IMR-90 (cell line): ENCODE results near the gene FRY.

Source experiments
- BHLHE40 ChIP-seq: fragments of 150-350 bp; IDR thresholded peaks from 2 replicates; pipeline ENCODE4 v1.6.1; 2016; ENCODE audit warnings: mild to moderate bottlenecking, low read depth, low read length
- CEBPB ChIP-seq: IDR thresholded peaks from 2 replicates; pipeline ENCODE4 v1.6.1; 2012; ENCODE audit warnings: low read depth, low read length, improper control_type of control experiment
- CHD1 ChIP-seq: IDR thresholded peaks from 2 replicates; pipeline ENCODE4 v1.6.1; 2012; ENCODE audit warnings: low read depth, low read length, improper control_type of control experiment
- ELK1 ChIP-seq: fragments of 150-350 bp; IDR thresholded peaks from 2 replicates; pipeline ENCODE4 v1.6.1; 2016; ENCODE audit warnings: low read depth, mild to moderate bottlenecking, low read length, moderate library complexity, borderline replicate concordance
- MAFK ChIP-seq: IDR thresholded peaks from 2 replicates; pipeline ENCODE4 v1.6.1; 2012; ENCODE audit warnings: low read depth, low read length, improper control_type of control experiment
- MXI1 ChIP-seq: IDR thresholded peaks from 2 replicates; pipeline ENCODE4 v1.6.1; 2012; ENCODE audit warnings: low read depth, mild to moderate bottlenecking, low read length, moderate library complexity, borderline replicate concordance
- POLR2A ChIP-seq: IDR thresholded peaks from 2 replicates; pipeline ENCODE4 v1.6.1; 2012; ENCODE audit warnings: mild to moderate bottlenecking, low read depth, low read length
- RAD21 ChIP-seq: IDR thresholded peaks from 2 replicates; pipeline ENCODE4 v1.6.1; 2012; ENCODE audit warnings: low read length, improper control_type of control experiment
- RCOR1 ChIP-seq: IDR thresholded peaks from 2 replicates; pipeline ENCODE4 v1.6.1; 2012; ENCODE audit warnings: mild to moderate bottlenecking, low read length, improper control_type of control experiment; ENCODE audit not compliant: insufficient replicate concordance
- RFX5 ChIP-seq: IDR thresholded peaks from 2 replicates; pipeline ENCODE4 v1.8.0; 2012; ENCODE audit warnings: low read depth, mild to moderate bottlenecking, low read length, moderate library complexity
- SMC3 ChIP-seq: fragments of 150-350 bp; IDR thresholded peaks from 2 replicates; pipeline ENCODE4 v1.6.1; 2016; ENCODE audit warnings: low read depth, mild to moderate bottlenecking, antibody characterized with exemption, low read length, moderate library complexity
- TF ChIP-seq, protein P1 (sequence below): conservative IDR thresholded peaks from 2 replicates; pipeline ENCODE4 v1.5.1; 2012; ENCODE audit warnings: mild to moderate bottlenecking, low read depth, low read length, improper control_type of control experiment
- TF ChIP-seq, protein P2 (sequence below): fragments of 150-350 bp; IDR thresholded peaks from 2 replicates; pipeline ENCODE4 v1.6.1; 2017; ENCODE audit warnings: mild to moderate bottlenecking, antibody characterized with exemption, low read length, low read depth

DNA sequence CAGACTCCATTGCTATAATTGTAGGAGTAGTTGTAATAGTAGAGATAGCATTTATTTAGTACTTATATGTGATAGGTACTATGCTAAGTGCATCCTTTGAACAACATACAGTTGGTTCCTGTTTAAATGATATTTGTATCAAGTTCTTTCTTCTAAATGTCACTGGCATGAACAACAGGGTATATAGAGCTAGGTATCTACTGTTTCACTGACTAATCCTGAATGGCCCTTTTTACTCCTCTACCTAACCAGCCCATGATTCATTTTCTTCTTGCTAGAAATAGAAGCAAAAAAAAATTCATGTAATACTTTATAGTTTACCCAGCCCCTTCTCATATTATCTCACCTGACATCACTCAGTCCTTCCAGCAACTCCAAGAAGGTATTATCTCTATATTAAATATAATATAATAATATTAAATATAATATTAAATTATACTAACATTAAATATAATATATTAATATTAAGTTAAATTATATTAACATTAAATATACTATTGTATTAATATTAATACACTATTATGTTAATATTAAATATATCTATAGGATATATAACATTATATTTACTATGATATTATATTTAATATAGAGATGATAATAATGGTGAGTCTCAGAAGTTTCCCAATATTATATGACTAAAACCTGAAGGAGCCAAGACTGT, 74.2 kb downstream of the FRY start:
- TF ChIP-seq, protein P1, sequence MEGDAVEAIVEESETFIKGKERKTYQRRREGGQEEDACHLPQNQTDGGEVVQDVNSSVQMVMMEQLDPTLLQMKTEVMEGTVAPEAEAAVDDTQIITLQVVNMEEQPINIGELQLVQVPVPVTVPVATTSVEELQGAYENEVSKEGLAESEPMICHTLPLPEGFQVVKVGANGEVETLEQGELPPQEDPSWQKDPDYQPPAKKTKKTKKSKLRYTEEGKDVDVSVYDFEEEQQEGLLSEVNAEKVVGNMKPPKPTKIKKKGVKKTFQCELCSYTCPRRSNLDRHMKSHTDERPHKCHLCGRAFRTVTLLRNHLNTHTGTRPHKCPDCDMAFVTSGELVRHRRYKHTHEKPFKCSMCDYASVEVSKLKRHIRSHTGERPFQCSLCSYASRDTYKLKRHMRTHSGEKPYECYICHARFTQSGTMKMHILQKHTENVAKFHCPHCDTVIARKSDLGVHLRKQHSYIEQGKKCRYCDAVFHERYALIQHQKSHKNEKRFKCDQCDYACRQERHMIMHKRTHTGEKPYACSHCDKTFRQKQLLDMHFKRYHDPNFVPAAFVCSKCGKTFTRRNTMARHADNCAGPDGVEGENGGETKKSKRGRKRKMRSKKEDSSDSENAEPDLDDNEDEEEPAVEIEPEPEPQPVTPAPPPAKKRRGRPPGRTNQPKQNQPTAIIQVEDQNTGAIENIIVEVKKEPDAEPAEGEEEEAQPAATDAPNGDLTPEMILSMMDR, result no peak
- TF ChIP-seq POLR2A (no peak), MXI1 (no peak), CHD1 (no peak), BHLHE40 (no peak), RAD21 (no peak), MAFK (no peak), SMC3 (no peak), RCOR1 (no peak), ELK1 (no peak), RFX5 (no peak), CEBPB (no peak)
- TF ChIP-seq, protein P2, sequence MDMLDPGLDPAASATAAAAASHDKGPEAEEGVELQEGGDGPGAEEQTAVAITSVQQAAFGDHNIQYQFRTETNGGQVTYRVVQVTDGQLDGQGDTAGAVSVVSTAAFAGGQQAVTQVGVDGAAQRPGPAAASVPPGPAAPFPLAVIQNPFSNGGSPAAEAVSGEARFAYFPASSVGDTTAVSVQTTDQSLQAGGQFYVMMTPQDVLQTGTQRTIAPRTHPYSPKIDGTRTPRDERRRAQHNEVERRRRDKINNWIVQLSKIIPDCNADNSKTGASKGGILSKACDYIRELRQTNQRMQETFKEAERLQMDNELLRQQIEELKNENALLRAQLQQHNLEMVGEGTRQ, result no peak
